Coronary artery (tissue), 2 donors: ENCODE data around the gene IGFBP6.

Source experiments
- DNase-seq: peaks from one replicate; pipeline ENCODE4 v3.0.0-alpha.2; 2017; ENCODE audit warnings: low spot score
- H3K27ac ChIP-seq, 2 donors: fragments of 200-600 bp; sonication (generic); one replicate each; pipeline ENCODE4 v1.5.1; 2016 to 2019
- H3K4me3 ChIP-seq: fragments of 200-600 bp; sonication (generic); 2 replicates; pipeline ENCODE4 v1.5.1; 2016; ENCODE audit warnings: mild to moderate bottlenecking, moderate library complexity
- TF ChIP-seq, protein P1 (sequence below): fragments of 200-600 bp; sonication (generic); IDR thresholded peaks from one replicate; pipeline ENCODE4 v1.5.1; 2019; ENCODE audit warnings: antibody characterized with exemption

Gene IGFBP6

DNA sequence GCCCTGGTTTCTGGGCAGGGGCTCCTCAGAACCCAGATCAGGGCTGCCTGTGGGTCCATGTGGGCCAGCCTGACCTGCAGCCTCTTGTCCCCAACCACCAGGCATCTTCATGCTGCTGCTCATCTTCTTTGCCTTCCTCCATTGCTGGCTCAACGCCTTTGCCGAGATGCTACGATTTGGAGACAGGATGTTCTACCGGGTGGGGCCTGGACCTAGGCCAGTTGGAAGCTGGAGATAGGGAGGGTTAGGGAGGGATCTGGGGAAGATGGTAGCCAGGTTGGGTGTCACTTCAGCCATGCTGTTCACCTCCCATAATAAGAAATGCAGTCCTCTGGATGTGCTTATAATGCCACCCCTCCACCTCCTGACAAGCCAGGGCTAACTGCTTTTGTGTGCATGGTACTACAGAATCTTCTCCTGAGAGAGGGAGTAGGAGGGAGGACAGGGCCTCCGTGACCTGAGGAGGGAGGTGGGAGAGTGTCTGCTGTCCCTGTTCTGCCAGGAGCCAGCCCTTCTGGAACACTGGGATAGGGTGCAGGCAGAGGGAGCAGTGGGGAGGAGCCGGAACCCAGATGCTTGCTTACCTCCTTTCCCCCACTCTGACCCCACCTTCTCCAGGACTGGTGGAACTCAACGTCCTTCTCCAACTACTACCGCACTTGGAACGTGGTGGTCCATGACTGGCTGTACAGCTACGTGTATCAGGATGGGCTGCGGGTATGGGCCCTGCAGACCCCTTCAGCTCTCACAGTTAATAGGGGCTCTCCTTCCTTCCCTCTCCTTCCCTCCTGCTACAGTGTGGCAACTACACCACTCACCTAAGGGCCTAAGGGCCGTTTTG, 23.4 kb downstream of the IGFBP6 start:
- TF ChIP-seq, protein P1, sequence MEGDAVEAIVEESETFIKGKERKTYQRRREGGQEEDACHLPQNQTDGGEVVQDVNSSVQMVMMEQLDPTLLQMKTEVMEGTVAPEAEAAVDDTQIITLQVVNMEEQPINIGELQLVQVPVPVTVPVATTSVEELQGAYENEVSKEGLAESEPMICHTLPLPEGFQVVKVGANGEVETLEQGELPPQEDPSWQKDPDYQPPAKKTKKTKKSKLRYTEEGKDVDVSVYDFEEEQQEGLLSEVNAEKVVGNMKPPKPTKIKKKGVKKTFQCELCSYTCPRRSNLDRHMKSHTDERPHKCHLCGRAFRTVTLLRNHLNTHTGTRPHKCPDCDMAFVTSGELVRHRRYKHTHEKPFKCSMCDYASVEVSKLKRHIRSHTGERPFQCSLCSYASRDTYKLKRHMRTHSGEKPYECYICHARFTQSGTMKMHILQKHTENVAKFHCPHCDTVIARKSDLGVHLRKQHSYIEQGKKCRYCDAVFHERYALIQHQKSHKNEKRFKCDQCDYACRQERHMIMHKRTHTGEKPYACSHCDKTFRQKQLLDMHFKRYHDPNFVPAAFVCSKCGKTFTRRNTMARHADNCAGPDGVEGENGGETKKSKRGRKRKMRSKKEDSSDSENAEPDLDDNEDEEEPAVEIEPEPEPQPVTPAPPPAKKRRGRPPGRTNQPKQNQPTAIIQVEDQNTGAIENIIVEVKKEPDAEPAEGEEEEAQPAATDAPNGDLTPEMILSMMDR: no peak
- peak; percentile 52 for DNase-seq

DNA sequence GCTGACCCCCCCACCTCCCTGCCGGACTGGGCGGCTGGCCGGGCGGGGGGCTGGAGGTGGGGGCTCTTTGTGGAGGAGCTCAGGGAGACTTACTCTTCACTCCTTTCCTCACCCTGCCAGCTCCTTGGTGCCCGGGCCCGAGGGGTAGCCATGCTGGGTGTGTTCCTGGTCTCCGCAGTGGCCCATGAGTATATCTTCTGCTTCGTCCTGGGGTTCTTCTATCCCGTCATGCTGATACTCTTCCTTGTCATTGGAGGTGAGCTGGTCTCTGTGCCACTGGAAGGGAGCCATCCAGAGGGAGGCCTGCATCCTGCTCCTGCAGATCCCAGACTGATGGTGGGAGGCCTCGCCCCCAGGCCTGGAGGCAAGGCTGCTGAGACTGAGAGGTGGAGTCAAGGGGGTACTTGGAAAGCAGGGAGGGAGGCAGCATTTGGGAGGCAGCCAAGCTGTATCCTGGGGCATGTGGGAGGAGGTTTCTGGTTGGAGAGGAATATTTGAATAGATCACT, 25.5 kb downstream of the IGFBP6 start:
- Histone ChIP-seq H3K27ac (no peak overlapping the region), H3K4me3 (no peak overlapping the region)
- DNase-seq: peak; percentile 53
- TF ChIP-seq, protein P1: no peak

More for the DNA sequence above, 23.4 kb downstream of the IGFBP6 start:
- H3K27ac ChIP-seq: no peak overlapping the region
- no peak overlapping the region for H3K4me3 ChIP-seq

DNA sequence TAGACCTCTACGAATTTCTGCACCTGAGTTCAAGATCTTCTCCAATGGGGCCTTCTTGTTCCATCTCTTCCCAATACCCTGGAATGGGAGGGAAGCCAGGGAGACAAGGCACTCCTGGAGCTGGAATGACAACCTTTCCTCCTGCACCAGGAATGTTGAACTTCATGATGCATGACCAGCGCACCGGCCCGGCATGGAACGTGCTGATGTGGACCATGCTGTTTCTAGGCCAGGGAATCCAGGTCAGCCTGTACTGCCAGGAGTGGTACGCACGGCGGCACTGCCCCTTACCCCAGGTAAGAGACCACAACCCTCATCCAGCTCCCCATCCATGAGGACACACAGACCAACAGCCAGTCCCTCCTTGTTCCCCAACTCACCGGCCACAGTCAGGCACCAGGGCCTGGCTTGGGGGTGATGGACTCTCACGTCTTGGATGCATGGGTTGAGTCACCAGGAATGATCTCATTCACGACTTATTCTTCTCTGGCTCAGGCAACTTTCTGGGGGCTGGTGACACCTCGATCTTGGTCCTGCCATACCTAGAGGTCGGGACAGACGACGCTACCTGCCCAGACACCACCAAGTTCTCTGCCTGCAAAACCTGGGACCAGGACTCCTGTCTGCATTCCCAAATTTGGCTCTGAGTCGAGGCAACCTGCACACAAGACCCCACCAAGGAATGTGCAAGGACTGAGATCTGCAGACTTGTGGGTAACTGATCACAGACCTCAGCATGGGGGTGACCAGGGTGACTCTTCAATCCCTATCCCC, 26.3 kb downstream of the IGFBP6 start:
- TF ChIP-seq, protein P1: no peak
- DNase-seq: peak; percentile 62

DNA sequence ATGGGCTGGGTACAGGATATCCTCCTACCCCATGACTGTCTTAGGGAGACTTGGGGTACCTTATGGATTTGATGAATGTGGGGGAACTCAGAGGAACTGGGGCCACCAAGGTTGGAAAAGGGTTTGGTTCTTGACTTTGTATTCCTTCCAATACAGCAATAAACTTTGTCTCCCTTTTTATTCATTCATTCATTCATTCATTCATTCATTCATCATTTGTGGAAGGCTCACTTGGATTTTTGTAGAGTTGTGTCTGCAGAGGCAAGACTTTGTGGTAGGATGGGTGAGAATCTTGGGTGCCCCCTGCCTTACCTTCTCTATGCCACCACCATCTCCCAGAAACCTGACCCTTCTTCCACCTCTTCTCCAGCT, 26.9 kb downstream of the IGFBP6 start:
- TF ChIP-seq, protein P1: no peak
- DNase-seq: no peak
- Histone ChIP-seq H3K27ac (no peak overlapping the region), H3K4me3 (no peak overlapping the region)

More for the DNA sequence above, 26.3 kb downstream of the IGFBP6 start:
- no peak overlapping the region for H3K4me3 ChIP-seq
- H3K27ac ChIP-seq: no peak overlapping the region

DNA sequence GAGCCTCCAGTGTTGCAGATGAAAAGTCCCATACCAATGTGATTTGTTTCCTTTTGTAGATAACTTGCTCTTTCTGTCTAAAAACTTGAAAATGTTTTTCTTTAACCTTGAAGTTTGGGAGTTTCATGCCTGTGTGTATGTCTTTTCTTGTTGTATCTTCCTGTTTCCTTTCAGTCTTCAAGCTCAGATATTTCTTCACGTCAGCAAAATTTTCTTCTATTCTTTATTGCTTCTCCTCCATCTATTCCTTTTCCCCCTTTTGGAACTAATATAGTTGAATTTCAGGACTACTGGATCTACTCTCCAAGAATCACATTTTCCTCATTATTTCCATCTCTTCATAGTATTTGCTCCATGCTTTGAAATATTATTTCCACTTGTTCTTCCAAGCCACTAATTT, 29.7 kb downstream of the IGFBP6 start:
- H3K27ac ChIP-seq: no peak overlapping the region
- DNase-seq: no peak
- TF ChIP-seq, protein P1: no peak
- H3K4me3 ChIP-seq: no peak overlapping the region

DNA sequence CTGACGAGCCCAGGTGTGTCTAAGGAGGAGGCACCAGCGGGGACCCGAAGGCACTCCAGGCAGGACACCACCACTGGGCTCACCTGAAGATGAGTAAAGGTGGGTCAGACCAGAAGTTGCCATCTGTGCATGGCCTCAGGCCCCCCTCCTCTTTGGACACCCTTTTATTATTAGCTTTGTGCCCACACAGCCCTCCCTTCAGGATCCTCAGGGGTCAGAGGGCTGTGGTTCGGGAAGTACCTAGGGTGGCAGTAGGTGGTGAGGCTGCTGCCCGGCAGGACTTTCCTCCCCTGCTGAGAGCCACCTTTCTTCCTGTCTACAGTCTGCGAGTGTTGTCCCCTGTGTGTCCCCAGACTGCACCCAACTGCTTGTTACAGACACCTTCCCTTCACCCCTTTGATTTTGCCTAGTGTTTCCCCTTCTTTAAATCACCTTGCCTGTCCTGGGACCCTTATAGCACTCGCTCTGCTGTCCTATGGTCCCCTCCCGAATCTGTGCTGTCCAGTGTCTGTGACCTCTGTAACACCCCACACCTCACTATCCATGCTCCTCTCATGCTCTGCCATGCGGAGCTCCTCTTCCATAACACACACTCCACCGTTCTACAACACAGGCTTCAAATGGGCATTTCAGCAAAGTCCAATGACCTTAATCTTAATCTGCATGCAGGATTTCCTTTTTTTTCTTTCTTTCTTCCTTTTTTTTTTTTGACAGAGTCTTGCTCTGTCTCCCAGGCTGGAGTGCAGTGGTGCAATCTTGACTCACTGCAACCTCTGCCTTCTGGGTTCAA, 31.5 kb downstream of the IGFBP6 start:
- no peak for DNase-seq
- no peak overlapping the region for H3K4me3 ChIP-seq
- no peak overlapping the region for H3K27ac ChIP-seq
- TF ChIP-seq, protein P1: no peak
